Measurements from ENCODE around the gene AFG3L2. TPM values are rescaled to one million over a fixed set of nuclear protein-coding genes. Genes with fewer than 3 reads are reported as not detected.

The AFG3L2 gene
- total and polyA plus RNA-seq, 10 of the 15 experiments (the other 5 are each of a cell fraction or from before 2014, with no cell fraction given): 21.0 to 72.7 (median 57.7) TPM

GRCh38 chr18:12305930-12306629, 70.9 kb downstream of the AFG3L2 start:
- POLR2A ChIA-PET: no interaction called here
- H3K4me2 ChIP-seq (ENCODE audit: control insufficient read depth, insufficient read depth): no peak overlapping the region

More at GRCh38 chr18:12305930-12306629, 70.9 kb downstream of the AFG3L2 start:
- intact Hi-C loops (cut with micrococcal nuclease; ENCODE audit: unreplicated experiment): no loop called here
- peaks cover 15% of the 10 kb centered on the region for H3K79me2 ChIP-seq (ENCODE audit: control insufficient read depth, insufficient read depth, low read length)
- SMC1A ChIA-PET (ENCODE audit: uncharacterized antibody, unreplicated experiment): no interaction called here
- CTCF ChIA-PET: no interaction called here
- H3K4me3 ChIP-seq: no peak overlapping the region
- DNase-seq (ENCODE audit: low read depth, low spot score) (no peak), ATAC-seq (no peak), FAIRE-seq (no peak)
- no peak overlapping the region for H3K9ac ChIP-seq (ENCODE audit: control insufficient read depth, insufficient read depth, low read length)
- TF ChIP-seq DPF2 (IDR thresholded peaks at IDR 0.05): no peak
- no peak for TF ChIP-seq ZNF384 (IDR thresholded peaks at IDR 0.05; ENCODE audit: borderline replicate concordance, low read depth, low read length)
- no peak for TF ChIP-seq PAX5 (IDR thresholded peaks at IDR 0.05; ENCODE audit: borderline replicate concordance, low read depth, low read length)
- no peak for TF ChIP-seq HDAC2 (IDR thresholded peaks at IDR 0.05)
- no peak for TF ChIP-seq MAX (IDR thresholded peaks at IDR 0.05; ENCODE audit: low read depth, low read length)
- no peak for TF ChIP-seq GABPA (IDR thresholded peaks at IDR 0.05; ENCODE audit: low read depth)
- TF ChIP-seq BCLAF1 (IDR thresholded peaks at IDR 0.05): no peak
- no peak for TF ChIP-seq ZNF592 (IDR thresholded peaks at IDR 0.05)
- H3K9me3 ChIP-seq (replicated peaks; ENCODE audit: control insufficient read depth, insufficient read depth, low read length): no peaks in the 10 kb centered on the region; the same call in 2 of the 3 replicates
- no peaks in the 10 kb centered on the region for H3K4me1 ChIP-seq (ENCODE audit: control insufficient read depth, insufficient read depth, low read length)
- H4K20me1 ChIP-seq (ENCODE audit: control insufficient read depth, insufficient read depth): no peaks in the 10 kb centered on the region
- H3K27me3 ChIP-seq (replicated peaks in 1 of 2; ENCODE audit: control insufficient read depth in 2 of 2, insufficient read depth in 2 of 2, low read length in 1 of 2): 0 out of 4 replicates have a peak, but pooled peaks cover 0 to 1% of the 10 kb centered on the region in 2 experiments
- no peak overlapping the region for H3K27ac ChIP-seq (ENCODE audit: control insufficient read depth, insufficient read depth)
- WGBS (ENCODE audit: insufficient coverage, insufficient replicate concordance, low lambda C conversion rate, missing lambda C conversion rate): 81% methylated on average over 24 of the region's 25 CpGs
- H3K36me3 ChIP-seq (ENCODE audit: control insufficient read depth in 2 of 2, insufficient read depth in 2 of 2, low read length in 1 of 2): no peaks in the 10 kb centered on the region
- BruUV-seq (replicated peaks): no TSS peak
- H2AFZ ChIP-seq (ENCODE audit: control insufficient read depth, low read depth, low read length): no peak overlapping the region
- in situ Hi-C loops (cut with MboI): no loop called here
- RAD21 ChIA-PET (ENCODE audit: unreplicated experiment): no interaction called here

Data from GM12878 (cell line).